ENCODE measurements around the gene TAPBPL.
"Not testable (repeated sequence)": the region's sequence is repeated elsewhere in the genome, so short reads cannot be mapped to it uniquely, and the experiment has no call there.

TAPBPL gene

DNA sequence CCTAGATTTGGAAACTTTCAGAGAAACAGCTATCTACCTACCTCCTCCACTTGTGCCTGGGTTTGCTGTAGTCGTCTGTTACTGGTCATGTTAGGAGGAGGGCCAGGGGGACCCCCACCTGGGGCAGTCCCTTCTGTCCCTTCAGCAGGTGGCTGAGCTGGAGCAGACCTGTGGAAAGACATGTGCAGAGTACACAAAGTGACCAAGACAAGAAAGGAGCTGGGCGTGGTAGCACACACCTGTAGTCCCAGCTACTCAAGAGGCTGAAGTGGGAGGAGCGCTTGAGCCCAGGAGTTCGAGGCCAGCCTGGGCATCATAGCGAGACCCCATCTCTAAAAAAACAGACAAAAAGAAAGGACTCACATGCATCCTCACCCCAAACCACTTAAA lies 14.3 kb downstream of the TAPBPL start:
- no peak for TF ChIP-seq TOX (CRISPR knock-in tag; IDR thresholded peaks at IDR 0.05; ENCODE audit: borderline replicate concordance)
- TF ChIP-seq ZNF70 (CRISPR knock-in tag; IDR thresholded peaks at IDR 0.05), result no peak
- TF ChIP-seq, protein P1, sequence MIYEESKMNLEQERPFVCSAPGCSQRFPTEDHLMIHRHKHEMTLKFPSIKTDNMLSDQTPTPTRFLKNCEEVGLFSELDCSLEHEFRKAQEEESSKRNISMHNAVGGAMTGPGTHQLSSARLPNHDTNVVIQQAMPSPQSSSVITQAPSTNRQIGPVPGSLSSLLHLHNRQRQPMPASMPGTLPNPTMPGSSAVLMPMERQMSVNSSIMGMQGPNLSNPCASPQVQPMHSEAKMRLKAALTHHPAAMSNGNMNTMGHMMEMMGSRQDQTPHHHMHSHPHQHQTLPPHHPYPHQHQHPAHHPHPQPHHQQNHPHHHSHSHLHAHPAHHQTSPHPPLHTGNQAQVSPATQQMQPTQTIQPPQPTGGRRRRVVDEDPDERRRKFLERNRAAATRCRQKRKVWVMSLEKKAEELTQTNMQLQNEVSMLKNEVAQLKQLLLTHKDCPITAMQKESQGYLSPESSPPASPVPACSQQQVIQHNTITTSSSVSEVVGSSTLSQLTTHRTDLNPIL (CRISPR knock-in tag; IDR thresholded peaks at IDR 0.05; ENCODE audit: low read depth), result no peak
- TF ChIP-seq ESRRG (CRISPR knock-in tag; IDR thresholded peaks at IDR 0.05), result no peak
- no peak for TF ChIP-seq ZNF8 (CRISPR knock-in tag; IDR thresholded peaks at IDR 0.05)
- TF ChIP-seq SNAI2 (CRISPR knock-in tag; IDR thresholded peaks at IDR 0.05), result no peak
- TF ChIP-seq ZFP30 (CRISPR knock-in tag; IDR thresholded peaks at IDR 0.05), result no peak
- TF ChIP-seq, protein P2, sequence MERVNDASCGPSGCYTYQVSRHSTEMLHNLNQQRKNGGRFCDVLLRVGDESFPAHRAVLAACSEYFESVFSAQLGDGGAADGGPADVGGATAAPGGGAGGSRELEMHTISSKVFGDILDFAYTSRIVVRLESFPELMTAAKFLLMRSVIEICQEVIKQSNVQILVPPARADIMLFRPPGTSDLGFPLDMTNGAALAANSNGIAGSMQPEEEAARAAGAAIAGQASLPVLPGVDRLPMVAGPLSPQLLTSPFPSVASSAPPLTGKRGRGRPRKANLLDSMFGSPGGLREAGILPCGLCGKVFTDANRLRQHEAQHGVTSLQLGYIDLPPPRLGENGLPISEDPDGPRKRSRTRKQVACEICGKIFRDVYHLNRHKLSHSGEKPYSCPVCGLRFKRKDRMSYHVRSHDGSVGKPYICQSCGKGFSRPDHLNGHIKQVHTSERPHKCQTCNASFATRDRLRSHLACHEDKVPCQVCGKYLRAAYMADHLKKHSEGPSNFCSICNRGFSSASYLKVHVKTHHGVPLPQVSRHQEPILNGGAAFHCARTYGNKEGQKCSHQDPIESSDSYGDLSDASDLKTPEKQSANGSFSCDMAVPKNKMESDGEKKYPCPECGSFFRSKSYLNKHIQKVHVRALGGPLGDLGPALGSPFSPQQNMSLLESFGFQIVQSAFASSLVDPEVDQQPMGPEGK (CRISPR knock-in tag; IDR thresholded peaks at IDR 0.05; ENCODE audit: borderline replicate concordance), result no peak
- TF ChIP-seq TCF4 (CRISPR knock-in tag; IDR thresholded peaks at IDR 0.05; ENCODE audit: borderline replicate concordance), result no peak
- TF ChIP-seq RARB (CRISPR knock-in tag; IDR thresholded peaks at IDR 0.05), result no peak
- no peak for TF ChIP-seq ISL1 (CRISPR knock-in tag; IDR thresholded peaks at IDR 0.05)
- no peak for TF ChIP-seq ZC3H10 (CRISPR knock-in tag; IDR thresholded peaks at IDR 0.05)
- no peak for TF ChIP-seq ARNTL (CRISPR knock-in tag; IDR thresholded peaks at IDR 0.05; ENCODE audit: borderline replicate concordance, low read depth)
- ATAC-seq, result no peak

DNA sequence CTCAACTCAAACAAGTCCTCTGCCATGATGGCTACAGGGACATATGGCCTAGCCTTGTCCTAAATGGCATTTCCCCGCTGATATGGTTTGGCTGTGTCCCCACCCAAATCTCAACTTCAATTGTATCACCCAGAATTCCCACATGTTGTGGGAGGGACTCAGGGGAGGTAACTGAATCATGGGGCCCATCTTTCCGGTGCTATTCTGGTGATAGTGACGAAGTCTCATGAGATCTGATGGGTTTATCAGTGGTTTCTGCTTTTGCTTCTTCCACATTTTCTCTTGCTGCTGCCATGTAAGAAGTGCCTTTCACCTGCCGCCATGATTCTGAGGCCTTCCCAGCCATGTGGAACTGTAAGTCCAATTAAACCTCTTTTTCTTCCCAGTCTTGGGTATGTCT lies 14.9 kb downstream of the TAPBPL start:
- not testable (repeated sequence) for ATAC-seq

DNA sequence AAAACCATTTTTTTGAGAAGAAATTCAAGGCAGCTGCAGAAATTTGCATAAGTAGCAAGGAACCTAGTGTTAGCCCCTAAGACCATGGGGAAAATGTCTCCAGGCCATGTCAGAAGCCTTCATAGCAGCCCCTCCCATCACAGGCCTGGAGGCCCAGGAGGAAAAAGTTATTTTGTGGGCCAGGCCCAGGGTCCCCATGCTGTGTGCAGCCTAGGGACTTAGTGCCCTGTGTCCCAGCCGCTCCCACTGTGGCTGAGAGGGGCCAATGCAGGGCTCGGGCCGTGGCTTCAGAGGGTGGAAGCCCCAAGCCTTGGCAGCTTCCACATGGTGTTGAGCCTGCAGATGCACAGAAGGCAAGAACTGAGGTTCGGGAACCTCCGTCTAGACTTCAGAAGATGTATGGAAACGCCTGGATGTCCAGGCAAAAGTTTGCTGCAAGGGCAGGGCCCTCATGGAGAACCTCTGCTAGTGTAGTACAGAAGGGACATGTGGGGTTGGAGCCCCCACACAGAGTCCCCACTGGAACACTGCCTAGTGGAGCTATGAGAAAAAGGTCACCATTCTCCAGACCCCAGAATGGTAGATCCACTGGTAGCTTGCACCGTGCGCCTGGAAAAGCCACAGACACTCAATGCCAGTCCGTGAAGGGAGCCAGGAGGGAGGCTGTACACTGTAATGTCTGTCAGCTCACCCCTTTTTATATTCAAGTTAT lies 15.9 kb downstream of the TAPBPL start:
- ATAC-seq, result not testable (repeated sequence)

DNA sequence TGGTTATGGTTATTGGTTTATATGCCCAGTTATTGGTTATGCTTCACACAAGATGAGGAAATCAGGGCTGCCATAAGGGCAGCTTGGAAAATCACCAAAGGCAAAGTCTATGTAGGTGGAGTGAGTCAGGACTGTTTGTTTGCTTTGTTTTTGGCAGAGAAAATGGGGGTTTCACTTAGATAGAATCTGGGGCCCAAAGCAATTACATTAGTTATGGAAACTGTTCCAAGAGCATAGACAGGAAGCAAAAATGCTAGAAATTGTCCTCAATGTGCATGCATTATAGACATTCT lies 16.4 kb downstream of the TAPBPL start:
- no peak for ATAC-seq
- TF ChIP-seq, protein P1 (CRISPR knock-in tag; IDR thresholded peaks at IDR 0.05; ENCODE audit: low read depth), result no peak
- TF ChIP-seq ZFP30 (CRISPR knock-in tag; IDR thresholded peaks at IDR 0.05) (no peak), ZNF8 (CRISPR knock-in tag; IDR thresholded peaks at IDR 0.05) (no peak), TOX (CRISPR knock-in tag; IDR thresholded peaks at IDR 0.05; ENCODE audit: borderline replicate concordance) (no peak), CSDC2 (CRISPR knock-in tag; IDR thresholded peaks at IDR 0.05) (no peak), ESRRG (CRISPR knock-in tag; IDR thresholded peaks at IDR 0.05) (no peak), BACH2 (CRISPR knock-in tag; IDR thresholded peaks at IDR 0.05; ENCODE audit: borderline replicate concordance) (no peak), OSR1 (CRISPR knock-in tag; IDR thresholded peaks at IDR 0.05) (no peak), ZNF70 (CRISPR knock-in tag; IDR thresholded peaks at IDR 0.05) (no peak), TCF4 (CRISPR knock-in tag; IDR thresholded peaks at IDR 0.05; ENCODE audit: borderline replicate concordance) (no peak)

DNA sequence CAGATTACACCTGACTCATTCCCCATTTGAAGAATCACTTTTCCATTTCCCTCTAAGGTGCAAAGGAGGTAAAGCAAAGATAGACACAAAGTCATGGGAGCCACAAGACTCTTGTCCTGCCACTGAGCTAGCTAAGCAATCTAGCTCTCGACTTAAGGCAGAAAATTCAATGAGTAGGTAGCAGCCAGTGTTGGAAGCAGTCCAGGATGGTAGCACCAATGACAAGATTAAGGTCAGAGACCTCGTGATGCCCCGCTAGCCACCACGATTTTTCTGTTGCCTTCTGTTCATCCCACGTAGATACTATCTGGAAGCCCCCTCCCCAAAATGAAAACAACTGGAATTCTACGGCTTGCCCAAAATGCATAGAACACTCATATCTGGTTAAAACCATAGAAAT lies 17.2 kb downstream of the TAPBPL start:
- ATAC-seq, result no peak
- no peak for TF ChIP-seq TSHZ2 (CRISPR knock-in tag; IDR thresholded peaks at IDR 0.05)
- TF ChIP-seq, protein P1 (CRISPR knock-in tag; IDR thresholded peaks at IDR 0.05; ENCODE audit: low read depth), result no peak
- no peak for TF ChIP-seq ESRRG (CRISPR knock-in tag; IDR thresholded peaks at IDR 0.05)
